Ammon's horn (tissue), 1 donor: ENCODE measurements around the gene PRPF40A.

Experiments used
- DNase-seq: peaks from one replicate; pipeline ENCODE4 v3.0.0-alpha.2; 2016; ENCODE audit warnings: low spot score

Gene PRPF40A

GRCh38 chr2:152618193-152618564 lies 99.1 kb downstream of the PRPF40A start:
- DNase-seq = no peak

GRCh38 chr2:152617456-152618192 lies 99.6 kb downstream of the PRPF40A start:
- no peak for DNase-seq

- no peak for DNase-seq
Observed at GRCh38 chr2:152615177-152615576, 102.1 kb downstream of the PRPF40A start.

GRCh38 chr2:152613235-152613634 lies 104.0 kb downstream of the PRPF40A start:
- no peak for DNase-seq

GRCh38 chr2:152611458-152612231 lies 105.6 kb downstream of the PRPF40A start:
- DNase-seq = peak; percentile 62

- DNase-seq = no peak
Observed at GRCh38 chr2:152609699-152610098, 107.6 kb downstream of the PRPF40A start.

GRCh38 chr2:152609154-152609553 lies 108.1 kb downstream of the PRPF40A start:
- no peak for DNase-seq

- DNase-seq = no peak
Observed at GRCh38 chr2:152607793-152608300, 109.4 kb downstream of the PRPF40A start.

GRCh38 chr2:152606941-152607340 lies 110.3 kb downstream of the PRPF40A start:
- DNase-seq = no peak

- no peak for DNase-seq
Observed at GRCh38 chr2:152606081-152606480, 111.2 kb downstream of the PRPF40A start.

- DNase-seq = no peak
Observed at GRCh38 chr2:152603166-152603565, 114.1 kb downstream of the PRPF40A start.

- DNase-seq = no peak
Observed at GRCh38 chr2:152602750-152603149, 114.5 kb downstream of the PRPF40A start.
